ENCODE data around the gene DUSP7.
"Not testable (repeated sequence)": the region's sequence is repeated elsewhere in the genome, so short reads cannot be mapped to it uniquely, and the experiment has no call there.

The DUSP7 gene

GRCh38 chr3:52044869-52045619, 11.3 kb downstream of the DUSP7 start:
- no peak for DNase-seq

- no peak for DNase-seq
Measured at GRCh38 chr3:52043750-52044149, 12.6 kb downstream of the DUSP7 start.

- DNase-seq, result not testable (repeated sequence)
Measured at GRCh38 chr3:52043039-52043438, 13.3 kb downstream of the DUSP7 start.

- DNase-seq, result no peak
Measured at GRCh38 chr3:52041118-52041731, 15.1 kb downstream of the DUSP7 start.

GRCh38 chr3:52040600-52040999, 15.8 kb downstream of the DUSP7 start:
- DNase-seq, result no peak

GRCh38 chr3:52039846-52040245, 16.5 kb downstream of the DUSP7 start:
- DNase-seq, result no peak

GRCh38 chr3:52039426-52039825, 16.9 kb downstream of the DUSP7 start:
- DNase-seq, result no peak

GRCh38 chr3:52038227-52038626, 18.1 kb downstream of the DUSP7 start:
- DNase-seq, result no peak

- no peak for DNase-seq
Measured at GRCh38 chr3:52037291-52037690, 19.1 kb downstream of the DUSP7 start.

- DNase-seq, result no peak
Measured at GRCh38 chr3:52036829-52037228, 19.5 kb downstream of the DUSP7 start.

GRCh38 chr3:52036222-52036694, 20.1 kb downstream of the DUSP7 start:
- no peak for DNase-seq

GRCh38 chr3:52034651-52035050, 21.7 kb downstream of the DUSP7 start:
- no peak for DNase-seq

GRCh38 chr3:52034212-52034611, 22.2 kb downstream of the DUSP7 start:
- no peak for DNase-seq

GRCh38 chr3:52033748-52034147, 22.6 kb downstream of the DUSP7 start:
- not testable (repeated sequence) for DNase-seq

GRCh38 chr3:52032702-52033408, 23.5 kb downstream of the DUSP7 start:
- DNase-seq, result no peak

- DNase-seq, result no peak
Measured at GRCh38 chr3:52031896-52032295, 24.5 kb downstream of the DUSP7 start.

GRCh38 chr3:52030714-52031310, 25.6 kb downstream of the DUSP7 start:
- DNase-seq, result no peak

- DNase-seq, result no peak
Measured at GRCh38 chr3:52029535-52029934, 26.8 kb downstream of the DUSP7 start.

- DNase-seq, result no peak
Measured at GRCh38 chr3:52029053-52029452, 27.3 kb downstream of the DUSP7 start.

GRCh38 chr3:52028572-52028971, 27.8 kb downstream of the DUSP7 start:
- no peak for DNase-seq

- no peak for DNase-seq
Measured at GRCh38 chr3:52026041-52026440, 30.3 kb downstream of the DUSP7 start.

- no peak for DNase-seq
Measured at GRCh38 chr3:52025453-52025852, 30.9 kb downstream of the DUSP7 start.

- no peak for DNase-seq
Measured at GRCh38 chr3:52024765-52025452, 31.5 kb downstream of the DUSP7 start.

All from NCI-H2107 (cell line).